ENCODE data around the gene MAPKAP1.
A peak's percentile ranks its signal among the peaks of the same experiment; 100 is the strongest.

Gene MAPKAP1

DNA sequence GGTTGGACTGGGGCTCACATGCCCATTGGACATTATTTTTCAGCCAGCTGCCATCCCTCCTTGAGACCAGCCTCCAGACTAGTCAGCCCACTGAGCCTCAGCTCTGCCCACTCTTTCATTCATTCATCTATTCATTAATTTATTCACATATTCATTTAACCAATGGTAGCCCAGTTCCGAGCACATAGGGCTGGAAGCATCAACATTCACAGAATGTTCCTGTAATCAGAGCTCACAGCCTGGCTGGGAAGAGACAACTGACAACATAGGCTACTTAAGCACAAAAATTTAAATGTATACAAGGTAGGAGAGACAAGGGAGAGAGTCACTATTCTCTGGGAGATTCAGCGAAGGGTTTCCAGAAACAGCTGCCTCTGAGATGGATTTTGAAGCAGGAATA lies 23.2 kb upstream of the MAPKAP1 start:
- no peak overlapping the region for H3K27ac ChIP-seq

DNA sequence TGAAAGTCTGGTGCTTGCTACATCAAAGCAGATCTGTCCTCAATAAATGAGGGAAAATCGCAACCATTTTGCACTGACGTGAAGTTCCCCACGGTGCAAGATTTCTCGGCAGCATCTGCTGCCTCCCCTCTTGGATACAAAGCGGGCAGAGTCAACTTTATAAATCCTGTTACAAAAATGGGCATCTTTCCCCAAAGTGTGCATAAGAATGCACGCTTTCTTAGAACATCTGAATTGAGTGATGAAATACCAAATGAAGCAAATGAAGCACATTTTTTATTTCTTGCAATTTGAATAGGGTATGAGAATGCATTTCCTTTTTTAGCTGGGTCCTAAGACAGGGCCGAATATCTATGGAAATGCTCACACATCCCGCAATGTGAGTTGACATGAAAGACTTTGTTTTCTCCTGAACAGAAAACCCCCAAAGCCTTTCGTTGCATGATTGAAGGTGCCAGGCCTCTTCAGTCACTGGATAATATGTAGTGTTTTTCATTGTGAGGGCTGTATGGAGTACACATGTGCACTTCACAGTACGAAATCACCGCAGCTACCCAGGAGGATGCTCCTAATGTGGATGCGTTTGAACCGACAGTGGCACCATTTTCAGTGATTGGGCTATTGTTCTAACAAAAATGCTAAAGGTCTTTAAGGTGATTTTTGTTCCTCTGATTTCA lies 19.6 kb upstream of the MAPKAP1 start:
- no peak overlapping the region for H3K27ac ChIP-seq
- TF ChIP-seq, protein P1, sequence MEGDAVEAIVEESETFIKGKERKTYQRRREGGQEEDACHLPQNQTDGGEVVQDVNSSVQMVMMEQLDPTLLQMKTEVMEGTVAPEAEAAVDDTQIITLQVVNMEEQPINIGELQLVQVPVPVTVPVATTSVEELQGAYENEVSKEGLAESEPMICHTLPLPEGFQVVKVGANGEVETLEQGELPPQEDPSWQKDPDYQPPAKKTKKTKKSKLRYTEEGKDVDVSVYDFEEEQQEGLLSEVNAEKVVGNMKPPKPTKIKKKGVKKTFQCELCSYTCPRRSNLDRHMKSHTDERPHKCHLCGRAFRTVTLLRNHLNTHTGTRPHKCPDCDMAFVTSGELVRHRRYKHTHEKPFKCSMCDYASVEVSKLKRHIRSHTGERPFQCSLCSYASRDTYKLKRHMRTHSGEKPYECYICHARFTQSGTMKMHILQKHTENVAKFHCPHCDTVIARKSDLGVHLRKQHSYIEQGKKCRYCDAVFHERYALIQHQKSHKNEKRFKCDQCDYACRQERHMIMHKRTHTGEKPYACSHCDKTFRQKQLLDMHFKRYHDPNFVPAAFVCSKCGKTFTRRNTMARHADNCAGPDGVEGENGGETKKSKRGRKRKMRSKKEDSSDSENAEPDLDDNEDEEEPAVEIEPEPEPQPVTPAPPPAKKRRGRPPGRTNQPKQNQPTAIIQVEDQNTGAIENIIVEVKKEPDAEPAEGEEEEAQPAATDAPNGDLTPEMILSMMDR (conservative IDR thresholded peaks at IDR 0.05) = no peak

More for the DNA sequence above, 23.2 kb upstream of the MAPKAP1 start:
- TF ChIP-seq, protein P1 (conservative IDR thresholded peaks at IDR 0.05) = no peak

DNA sequence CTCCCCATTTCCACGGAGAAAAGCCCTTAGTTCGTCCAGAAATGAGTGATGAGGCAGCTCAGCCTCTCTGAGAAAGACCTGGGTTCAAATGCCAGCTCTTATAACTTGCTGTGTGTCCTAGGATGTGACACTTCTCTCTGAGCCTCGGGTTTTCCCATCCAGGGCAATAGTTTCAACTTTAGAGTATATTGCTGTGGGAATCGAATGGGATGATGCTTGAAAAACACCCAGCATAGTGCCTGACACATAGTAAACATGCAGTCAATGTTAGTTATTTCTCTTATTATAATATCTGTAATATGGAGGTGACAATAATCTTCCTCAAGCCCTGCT lies 430 bp upstream of the MAPKAP1 start:
- TF ChIP-seq, protein P1 (conservative IDR thresholded peaks at IDR 0.05) = no peak
- H3K27ac ChIP-seq = peak overlapping the region; percentile 79

DNA sequence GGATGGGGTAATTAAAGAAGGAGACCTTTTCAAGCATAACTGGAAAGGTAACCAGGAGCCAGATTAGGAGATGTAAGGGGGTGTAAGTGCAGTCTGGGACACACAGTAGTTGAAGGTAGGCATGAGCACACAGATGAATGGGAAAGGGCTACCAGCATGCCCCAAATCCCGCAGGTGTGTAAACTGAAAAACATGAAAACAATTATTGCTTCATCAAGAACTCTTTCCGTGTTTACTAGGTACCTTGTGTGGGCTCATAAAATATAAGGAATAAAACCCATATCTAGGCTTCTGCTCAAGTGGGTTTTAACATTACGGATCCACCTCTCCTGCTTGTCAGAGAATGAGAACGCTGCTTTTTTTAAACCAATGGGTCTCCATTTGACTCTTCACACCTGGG lies 1.1 kb downstream of the MAPKAP1 start:
- TF ChIP-seq, protein P1 (conservative IDR thresholded peaks at IDR 0.05) = no peak

DNA sequence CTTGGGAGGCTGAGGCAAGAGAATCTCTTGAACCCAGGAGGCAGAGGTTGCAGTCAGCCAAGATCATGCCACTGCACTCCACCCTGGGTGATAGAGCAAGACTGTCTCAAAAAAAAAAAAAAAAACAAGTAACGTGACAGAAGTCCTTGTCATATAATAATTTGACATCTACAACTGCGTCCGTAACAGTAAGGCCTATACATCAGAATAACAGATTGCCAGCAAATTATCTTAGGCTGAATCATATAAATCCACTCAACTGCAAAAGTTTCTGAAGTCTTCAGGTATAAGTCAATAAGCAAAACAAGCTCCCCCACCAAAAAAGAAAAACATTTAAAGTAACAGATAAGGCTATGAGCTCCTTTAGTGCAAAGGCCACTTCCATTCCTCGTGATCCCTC lies 3.3 kb downstream of the MAPKAP1 start:
- no peak overlapping the region for H3K27ac ChIP-seq
- TF ChIP-seq, protein P1 (conservative IDR thresholded peaks at IDR 0.05) = no peak

More for the DNA sequence above, 1.1 kb downstream of the MAPKAP1 start:
- H3K27ac ChIP-seq = peak overlapping the region; percentile 79; the same call in 1 of the 2 replicates

DNA sequence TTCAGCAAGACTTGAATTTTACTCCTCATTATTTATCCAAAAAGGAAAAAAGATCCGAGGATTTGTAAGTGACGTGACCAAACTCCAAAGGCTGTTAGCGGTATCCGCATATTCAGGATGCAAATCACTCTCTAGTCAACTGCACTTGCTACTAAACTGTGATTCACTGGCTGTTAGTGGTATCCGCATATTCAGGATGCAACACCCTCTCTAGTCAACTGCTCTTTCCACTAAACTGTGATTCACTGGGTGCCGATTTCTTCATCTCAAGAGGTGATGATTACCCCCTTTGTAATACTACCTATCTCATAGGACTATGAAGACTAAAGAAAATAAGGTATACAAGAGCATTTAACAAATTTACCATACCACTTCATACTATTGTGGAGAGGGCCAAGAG lies 5.7 kb downstream of the MAPKAP1 start:
- TF ChIP-seq, protein P1 (conservative IDR thresholded peaks at IDR 0.05) = no peak
- no peak overlapping the region for H3K27ac ChIP-seq

DNA sequence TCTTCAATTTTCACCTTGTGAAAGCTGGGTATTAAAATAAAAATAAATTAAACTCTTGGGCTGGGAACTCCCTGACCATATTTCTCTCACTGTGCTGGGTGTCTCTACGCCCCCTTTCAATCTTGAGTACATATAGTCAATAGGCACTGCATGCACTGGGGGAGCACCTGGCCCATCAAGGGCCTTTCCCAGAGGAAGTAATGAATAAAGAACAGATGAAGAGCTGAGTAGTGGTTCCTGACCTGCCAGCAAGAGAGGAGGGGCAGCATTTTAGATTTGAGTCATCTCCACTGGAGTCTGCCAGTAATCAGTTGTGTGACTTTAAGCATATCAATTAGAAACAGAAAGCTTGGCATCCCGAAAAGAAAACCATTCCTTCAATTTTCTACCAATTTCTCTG lies 6.2 kb downstream of the MAPKAP1 start:
- TF ChIP-seq, protein P1 (conservative IDR thresholded peaks at IDR 0.05) = no peak
- no peak overlapping the region for H3K27ac ChIP-seq

Data from VCaP (cell line).